Right ventricle myocardium inferior (tissue), 1 donor: ENCODE results near the gene PPP4R3B. TPM values are rescaled to one million over a fixed set of nuclear protein-coding genes. Genes with fewer than 3 reads are reported as not detected.
A peak's percentile ranks its signal among the peaks of the same experiment; 100 is the strongest.
"Not testable (repeated sequence)": the region's sequence is repeated elsewhere in the genome, so short reads cannot be mapped to it uniquely, and the experiment has no call there.

Experiments used
- ATAC-seq: fragments of 200-7000 bp; cut with Tn5 transposase; one replicate; pipeline ENCODE4 v1.9.1; 2020; ENCODE audit warnings: mild to moderate bottlenecking, moderate library complexity
- DNase-seq: peaks from one replicate; pipeline ENCODE4 v3.0.0; 2021; ENCODE audit errors: missing footprints
- intact Hi-C: fragments of 100-400 bp; cut with DNase I; formaldehyde crosslinking; loops from one replicate; pipeline ENCODE4 v1.11.0; 2022
- total RNA-seq: library from RNA; stranded (reverse); fragmentation: NEBNext Ultra II Directional; extraction: Animal tissue kit (Norgen Biotek cat#: 25700); gene quantifications from one replicate; pipeline ENCODE4 v1.2.1, GENCODE V29; 2021
- donor health status: DM: no; HTN: yes; CAD: no; lungs with severe emphysema.

Gene PPP4R3B
- total RNA-seq, 1 donor from 2014 or later, result 25.3 TPM

DNA sequence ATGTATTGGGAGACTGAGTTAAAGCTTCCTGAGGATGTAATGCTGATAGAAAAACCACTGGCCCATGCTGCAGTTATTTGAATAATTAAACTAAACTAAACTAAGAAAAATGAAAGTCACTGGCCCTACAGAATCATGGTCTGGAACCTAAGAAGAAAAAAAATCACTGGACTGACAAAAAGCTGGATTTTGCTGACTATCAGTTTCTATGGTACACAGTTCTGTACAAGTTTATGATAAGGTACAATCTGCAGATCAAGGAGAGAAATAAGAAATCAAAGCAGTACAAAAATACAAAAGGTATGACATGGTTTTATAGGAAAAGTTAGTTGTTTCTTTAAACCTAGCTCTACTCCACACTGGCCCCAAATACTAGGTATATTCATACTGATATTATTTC lies 15.6 kb downstream of the PPP4R3B start:
- DNase-seq, result no peak
- intact Hi-C loops, result no loop called here
- no peak for ATAC-seq

GRCh38 chr2:55598056-55598795 lies 19.2 kb downstream of the PPP4R3B start:
- intact Hi-C loops, result no loop called here
- no peak for DNase-seq
- ATAC-seq, result no peak

- DNase-seq, intact Hi-C loops, ATAC-seq: not testable (repeated sequence)
Measured at GRCh38 chr2:55596795-55597194, 20.6 kb downstream of the PPP4R3B start.

DNA sequence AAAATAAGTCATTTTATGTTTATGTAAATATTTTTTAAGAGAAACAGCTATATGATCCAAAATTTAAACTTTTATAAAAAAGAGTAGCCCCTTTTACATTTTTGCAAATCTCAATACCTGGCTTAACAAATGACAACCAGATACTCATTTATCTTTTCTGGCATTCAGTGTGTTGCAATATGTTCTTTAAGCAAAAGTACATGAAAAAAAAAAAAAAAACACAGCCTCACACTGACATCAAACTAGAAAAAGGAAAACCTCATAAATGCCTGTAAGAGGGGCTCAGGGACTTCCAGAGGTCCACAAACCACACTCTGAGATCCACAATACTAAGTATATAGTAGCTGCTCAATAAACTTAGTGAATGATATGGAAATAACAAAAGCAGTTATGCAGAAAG lies 21.9 kb downstream of the PPP4R3B start:
- intact Hi-C loops, result no loop called here
- ATAC-seq (no peak), DNase-seq (no peak)

- DNase-seq (no peak), ATAC-seq (no peak)
- intact Hi-C loops, result no loop called here
Measured at GRCh38 chr2:55592130-55592529, 25.3 kb downstream of the PPP4R3B start.

DNA sequence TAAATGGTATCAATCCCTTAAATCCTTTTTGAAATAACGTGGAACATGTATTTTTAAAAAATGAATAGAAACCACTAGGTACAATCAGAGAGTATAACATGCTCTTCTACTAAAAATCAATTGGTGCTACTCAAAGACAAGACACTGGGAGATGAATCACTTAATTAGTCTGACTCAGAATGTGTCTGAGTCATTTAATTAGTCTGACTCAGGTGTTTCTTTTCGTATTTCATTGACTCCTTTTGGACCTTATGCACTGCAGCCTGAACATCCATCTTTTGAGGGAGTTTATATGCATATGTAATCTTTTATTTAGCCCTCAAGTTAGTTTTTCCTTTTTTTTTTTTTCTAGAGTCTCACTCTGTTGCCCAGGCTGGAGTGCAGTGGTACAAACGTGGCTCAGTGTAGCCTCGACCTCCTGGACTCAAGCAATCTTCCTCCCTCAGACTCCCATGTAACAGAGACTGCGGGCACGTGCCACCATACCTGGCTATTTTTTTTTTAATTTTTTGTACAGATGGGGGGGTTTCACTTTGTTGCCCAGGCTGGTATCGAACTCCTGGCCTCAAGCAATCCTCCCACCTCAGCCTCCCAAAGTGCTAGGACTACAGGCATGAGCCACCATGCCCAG lies 26.5 kb downstream of the PPP4R3B start:
- ATAC-seq, result no peak
- intact Hi-C loops, result no loop called here
- no peak for DNase-seq

DNA sequence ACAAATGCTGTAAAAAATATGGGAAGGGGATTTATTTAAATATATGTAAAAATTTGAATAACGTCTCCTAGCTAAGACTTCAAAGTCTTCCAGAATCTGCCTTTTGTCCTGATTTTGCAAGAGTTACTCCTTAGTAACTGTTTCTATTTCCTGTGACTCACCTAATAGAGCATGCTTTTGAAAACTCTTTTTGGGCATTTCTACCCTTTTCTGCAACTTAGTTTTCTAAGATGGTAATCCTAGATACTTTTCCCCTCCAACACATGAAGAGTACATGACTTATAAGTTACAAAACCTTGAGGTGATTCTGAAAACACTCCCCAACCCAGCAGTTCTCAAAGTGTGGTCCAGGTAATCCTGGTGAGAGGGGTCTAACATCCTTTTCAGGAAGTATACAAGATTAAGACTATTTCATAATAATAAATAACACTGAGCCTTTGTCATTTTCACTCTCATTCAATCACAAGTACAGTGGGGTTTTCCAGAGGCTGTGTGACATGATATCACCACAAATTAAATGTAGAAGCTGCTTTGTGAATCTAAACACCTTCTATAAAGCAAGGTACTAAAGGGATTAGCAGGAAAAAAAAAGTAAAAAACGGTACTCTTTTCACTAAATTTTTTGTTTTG lies 31.9 kb downstream of the PPP4R3B start:
- ATAC-seq, result no peak
- DNase-seq, result no peak
- intact Hi-C loops, result no loop called here

DNA sequence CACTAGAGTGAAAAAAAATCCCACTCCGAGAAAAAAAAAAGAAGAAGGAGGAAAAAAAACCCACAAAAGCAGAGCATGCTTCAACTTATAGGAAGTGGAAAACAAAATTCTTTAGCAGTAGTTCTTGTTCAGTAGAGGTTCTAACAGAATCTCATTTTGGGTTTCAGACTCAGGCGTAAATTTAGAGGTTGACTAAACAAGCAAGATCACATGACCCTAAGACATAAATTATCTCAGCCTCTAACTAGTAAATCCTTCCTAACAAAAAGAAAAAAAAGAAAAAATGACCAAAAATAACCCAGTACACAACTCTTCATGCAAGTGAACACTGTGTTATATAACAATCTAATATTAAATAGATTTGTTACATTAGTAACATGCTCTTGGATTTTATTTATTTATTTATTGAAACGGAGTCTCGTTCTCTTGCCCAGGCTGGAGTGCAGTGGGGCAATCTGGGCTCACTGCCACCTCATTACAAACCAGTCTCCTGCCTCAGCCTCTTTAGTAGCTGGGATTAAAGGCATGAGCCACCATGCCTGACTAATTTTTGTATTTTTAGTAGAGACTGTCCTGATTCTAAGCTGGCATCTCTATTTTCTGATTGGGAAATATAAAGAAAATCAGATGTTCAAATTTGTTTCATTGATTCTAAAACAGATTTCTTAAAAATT lies 35.4 kb downstream of the PPP4R3B start:
- no peak for ATAC-seq
- DNase-seq, result no peak
- intact Hi-C loops, result no loop called here

DNA sequence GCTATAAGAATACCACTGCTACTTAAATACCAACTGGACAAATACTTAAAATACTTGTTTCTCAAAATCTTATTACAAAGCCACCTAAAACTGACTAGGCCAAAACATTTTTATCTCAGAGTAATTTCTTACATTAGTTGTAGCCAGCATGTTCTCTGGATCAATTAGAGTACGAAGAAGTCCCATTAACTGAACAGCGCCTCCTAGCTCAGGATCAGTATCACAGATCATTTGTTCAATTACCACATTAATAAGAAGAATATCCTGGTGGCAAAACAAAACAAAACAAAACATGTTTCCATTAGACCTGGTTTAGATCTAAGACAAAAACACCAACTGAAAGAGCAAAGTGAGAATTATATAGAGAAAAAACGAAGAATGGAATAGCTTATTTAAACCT lies 36.0 kb downstream of the PPP4R3B start:
- DNase-seq, result no peak
- ATAC-seq, result no peak
- intact Hi-C loops, result no loop called here

GRCh38 chr2:55569002-55569401 lies 48.4 kb downstream of the PPP4R3B start:
- ATAC-seq, intact Hi-C loops, DNase-seq: not testable (repeated sequence)

GRCh38 chr2:55567298-55567697 lies 50.1 kb downstream of the PPP4R3B start:
- ATAC-seq (no peak), DNase-seq (no peak)
- intact Hi-C loops, result no loop called here

DNA sequence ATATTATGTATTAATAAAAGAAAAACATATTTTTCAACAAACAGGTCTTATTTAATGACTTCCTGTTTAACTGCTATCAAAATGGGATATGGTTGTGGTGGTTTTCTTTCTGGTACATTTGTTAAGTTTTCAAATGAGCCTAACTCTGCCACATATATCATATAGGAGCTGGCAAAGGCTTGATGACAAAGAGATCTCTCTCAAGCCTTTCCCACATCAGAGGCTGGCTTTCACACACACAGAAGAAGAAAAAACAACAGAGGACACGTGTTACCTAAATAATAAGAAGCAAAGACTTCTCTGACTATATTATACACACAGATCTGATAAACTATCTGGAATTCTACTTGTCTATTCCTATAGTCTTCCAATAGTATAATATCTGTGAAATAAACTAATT lies 51.8 kb downstream of the PPP4R3B start:
- DNase-seq, result no peak
- intact Hi-C loops, result no loop called here
- ATAC-seq, result no peak

DNA sequence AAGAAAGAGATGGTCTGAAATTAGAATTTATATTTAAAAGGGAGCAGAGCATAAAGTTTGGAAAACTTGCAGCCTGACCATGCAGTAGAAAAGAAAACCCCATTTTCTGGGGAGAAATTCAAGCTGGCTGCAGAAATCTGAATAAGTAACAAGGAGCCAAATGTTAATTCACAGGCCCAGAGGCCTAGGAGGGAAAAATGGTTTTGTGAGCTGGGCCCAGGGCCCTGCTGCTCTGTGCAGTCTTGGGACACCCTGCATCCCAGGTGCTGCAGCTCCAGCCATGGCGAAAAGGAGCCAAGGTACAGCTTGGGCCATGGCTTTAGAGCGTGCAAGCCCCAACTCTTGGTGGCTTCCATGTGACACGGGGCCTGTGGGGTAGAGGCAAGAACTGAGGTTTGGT lies 56.6 kb downstream of the PPP4R3B start:
- DNase-seq (no peak), ATAC-seq (no peak)
- intact Hi-C loops, result no loop called here

DNA sequence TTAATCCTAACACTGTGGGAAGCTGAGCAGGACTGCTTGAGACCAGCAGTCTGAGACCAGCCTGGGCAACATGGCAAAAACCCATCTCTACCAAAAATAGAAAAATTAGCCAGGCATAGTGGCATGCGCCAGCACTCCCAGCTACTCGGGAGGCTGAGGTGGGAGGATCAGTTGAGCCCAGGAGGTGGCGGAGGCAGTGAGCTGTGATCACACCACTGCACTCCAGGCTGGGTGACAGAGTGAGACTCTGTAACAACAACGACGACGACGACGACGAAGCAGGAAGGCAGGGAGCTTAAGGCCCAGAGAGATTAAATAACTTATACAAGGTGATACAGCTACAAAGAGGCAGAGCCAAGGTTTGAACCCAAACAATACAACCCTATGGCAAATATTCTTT lies 60.6 kb downstream of the PPP4R3B start:
- DNase-seq, result no peak
- intact Hi-C loops, result no loop called here
- no peak for ATAC-seq

- ATAC-seq (peak; percentile 34), DNase-seq (no peak)
- intact Hi-C loops, result no loop called here
Measured at GRCh38 chr2:55555977-55556376, 61.4 kb downstream of the PPP4R3B start.

- intact Hi-C loops, result no loop called here
- ATAC-seq (no peak), DNase-seq (no peak)
Measured at GRCh38 chr2:55553321-55553720, 64.1 kb downstream of the PPP4R3B start.

GRCh38 chr2:55550368-55551102 lies 66.9 kb downstream of the PPP4R3B start:
- ATAC-seq (no peak), DNase-seq (no peak)
- intact Hi-C loops, result no loop called here

DNA sequence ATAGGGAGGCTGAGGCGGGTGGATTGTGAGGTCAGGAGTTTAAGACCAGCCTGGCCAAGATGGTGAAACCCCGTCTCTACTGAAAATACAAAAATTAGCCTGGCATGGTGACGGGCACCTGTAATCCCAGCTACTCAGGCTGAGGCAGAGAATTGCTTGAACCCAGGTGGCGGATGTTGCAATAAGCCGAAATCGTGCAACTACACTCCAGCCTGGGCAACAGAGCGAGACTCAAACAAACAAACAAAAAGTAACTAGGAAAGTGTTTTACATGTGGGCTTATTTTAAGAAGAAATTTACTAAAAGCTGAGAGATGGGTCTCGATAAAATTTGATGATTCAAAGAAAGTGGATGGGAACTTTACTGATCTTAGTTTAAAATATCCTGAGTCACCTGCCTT lies 69.7 kb downstream of the PPP4R3B start:
- ATAC-seq, DNase-seq, intact Hi-C loops: not testable (repeated sequence)

DNA sequence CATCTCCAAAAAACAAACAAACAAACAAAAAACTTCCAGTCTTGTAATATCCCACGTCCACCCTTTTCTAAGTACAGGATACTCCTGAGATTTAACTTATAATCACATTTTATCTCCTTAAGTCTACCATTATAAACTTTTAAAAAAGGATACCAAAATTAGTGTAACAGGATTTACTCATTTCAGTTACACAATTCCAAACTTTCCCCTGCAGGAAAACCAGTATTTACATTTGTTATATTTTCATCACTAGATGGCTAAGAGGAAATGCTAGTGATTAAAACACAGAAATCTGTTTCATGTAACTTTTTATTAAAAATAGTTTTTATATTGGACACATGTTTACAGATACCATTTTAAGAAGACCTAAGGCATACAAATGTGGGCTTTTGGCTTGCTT lies 70.4 kb downstream of the PPP4R3B start:
- intact Hi-C loops, result no loop called here
- no peak for ATAC-seq
- no peak for DNase-seq
